ENCODE results near the gene DBN1. TPM values are rescaled to one million over a fixed set of nuclear protein-coding genes. Genes with fewer than 3 reads are reported as not detected.

DBN1 gene
- total and polyA plus RNA-seq, 2 donors (not counting 3 experiments of a cell fraction or from before 2014, with no cell fraction given) = 198 to 336 TPM

- H3K79me2 ChIP-seq (ENCODE audit: control insufficient read depth, insufficient read depth, low read length) = peaks cover 3% of the 10 kb centered on the region
- H3K4me3 ChIP-seq (replicated peaks in 1 of 3; ENCODE audit: insufficient read depth in 1 of 3, low read depth in 1 of 3, low read length in 3 of 3) = no peak overlapping the region
- TF ChIP-seq CTCF (IDR thresholded peaks at IDR 0.05; ENCODE audit: extremely low read depth in 1 of 2, insufficient read depth in 1 of 2, low read depth in 1 of 2, low read length in 2 of 2) = peak; percentile 56 to 73
- no peak for TF ChIP-seq EZH2 (IDR thresholded peaks at IDR 0.05; ENCODE audit: borderline replicate concordance, low read depth, low read length, severe bottlenecking)
- TF ChIP-seq MAX (IDR thresholded peaks at IDR 0.05; ENCODE audit: insufficient read depth, insufficient read length) = no peak
- no peak for TF ChIP-seq MYC (IDR thresholded peaks at IDR 0.05; ENCODE audit: low read depth, low read length)
- peaks cover 7 to 35% of the 10 kb centered on the region in 2 experiments for H3K36me3 ChIP-seq (ENCODE audit: control insufficient read depth in 2 of 2, extremely low read depth in 1 of 2, insufficient read depth in 2 of 2, low read length in 2 of 2)
- ChIA-PET POLR2A (interaction anchor here (0.7 to 1.2 kb wide), 6 partner anchors 15 to 66 kb away, joined by 3 to 6 read pairs (median 4); partner anchors contain the start of gene PDLIM7), CTCF (interaction anchor here (0.6 to 6.6 kb wide), 22 partner anchors 9 to 323 kb away, joined by 3 to 57 read pairs (median 4); partner anchors contain the start of genes DBN1, GRK6, LMAN2 and NSD1)
- no peak overlapping the region for H3K4me2 ChIP-seq (ENCODE audit: insufficient read depth, low read length)
- BruUV-seq (replicated peaks) = TSS peak; percentile 56
- no peak overlapping the region for H3K9ac ChIP-seq (replicated peaks; ENCODE audit: extremely low read depth, insufficient read depth, low read length)
- FAIRE-seq = peak; percentile 98
- peak; percentile 95 for DNase-seq (ENCODE audit: low read depth, low spot score)
- H3K4me1 ChIP-seq (ENCODE audit: control insufficient read depth, extremely low read depth, insufficient read depth, low read length) = peaks cover 36% of the 10 kb centered on the region
- H2AFZ ChIP-seq (ENCODE audit: low read depth, low read length) = no peak overlapping the region
- no peaks in the 10 kb centered on the region for H3K9me1 ChIP-seq (replicated peaks; ENCODE audit: control insufficient read depth, extremely low read depth, insufficient read depth, low read length)
- H3K9me3 ChIP-seq (replicated peaks; ENCODE audit: control insufficient read depth, insufficient read depth, low read length) = no peaks in the 10 kb centered on the region
- intact Hi-C loops (cut with micrococcal nuclease) (loop anchor here (1.0 kb wide), 2 partner anchors 15 to 37 kb away; no protein-coding TSS in a partner anchor), dilution Hi-C loops (cut with MboI; ENCODE audit: extremely low pct_ligation_motif_present, low sequenced_read_pairs) (no loop called here)
- no peaks in the 10 kb centered on the region for H3K27me3 ChIP-seq (ENCODE audit: control insufficient read depth in 2 of 2, insufficient read depth in 2 of 2, low read length in 2 of 2)
- H4K20me1 ChIP-seq (replicated peaks; ENCODE audit: control insufficient read depth, extremely low read depth, insufficient read depth, low read length) = no peaks in the 10 kb centered on the region
- H3K27ac ChIP-seq (ENCODE audit: insufficient read depth, low read depth, low read length) = no peak overlapping the region
Measured at GRCh38 chr5:177456976-177457851, 16.2 kb downstream of the DBN1 start.
